ENCODE data around the gene SLC37A3.

The SLC37A3 gene

GRCh38 chr7:140400381-140400780, 2.1 kb upstream of the SLC37A3 start:
- no peak for DNase-seq (ENCODE audit: low read depth, low spot score)

- no peak for DNase-seq (ENCODE audit: low read depth, low spot score)
Observed at GRCh38 chr7:140398821-140399220, 491 bp upstream of the SLC37A3 start.

- no peak for DNase-seq (ENCODE audit: low read depth, low spot score)
Observed at GRCh38 chr7:140393756-140394306, 4.5 kb downstream of the SLC37A3 start.

GRCh38 chr7:140391634-140392033, 6.7 kb downstream of the SLC37A3 start:
- DNase-seq (ENCODE audit: low read depth, low spot score), result no peak

- DNase-seq (ENCODE audit: low read depth, low spot score), result no peak
Observed at GRCh38 chr7:140390466-140391190, 7.7 kb downstream of the SLC37A3 start.

GRCh38 chr7:140390034-140390433, 8.3 kb downstream of the SLC37A3 start:
- DNase-seq (ENCODE audit: low read depth, low spot score), result no peak

- no peak for DNase-seq (ENCODE audit: low read depth, low spot score)
Observed at GRCh38 chr7:140389445-140389844, 8.9 kb downstream of the SLC37A3 start.

GRCh38 chr7:140384894-140385545, 13.3 kb downstream of the SLC37A3 start:
- no peak for DNase-seq (ENCODE audit: low read depth, low spot score)

- DNase-seq (ENCODE audit: low read depth, low spot score), result no peak
Observed at GRCh38 chr7:140383954-140384713, 14.2 kb downstream of the SLC37A3 start.

- no peak for DNase-seq (ENCODE audit: low read depth, low spot score)
Observed at GRCh38 chr7:140375892-140376730, 22.2 kb downstream of the SLC37A3 start.

GRCh38 chr7:140375323-140375722, 23.0 kb downstream of the SLC37A3 start:
- no peak for DNase-seq (ENCODE audit: low read depth, low spot score)

GRCh38 chr7:140369294-140369693, 29.0 kb downstream of the SLC37A3 start:
- DNase-seq (ENCODE audit: low read depth, low spot score), result no peak

- DNase-seq (ENCODE audit: low read depth, low spot score), result no peak
Observed at GRCh38 chr7:140367528-140367927, 30.8 kb downstream of the SLC37A3 start.

GRCh38 chr7:140364819-140365218, 33.5 kb downstream of the SLC37A3 start:
- no peak for DNase-seq (ENCODE audit: low read depth, low spot score)

- no peak for DNase-seq (ENCODE audit: low read depth, low spot score)
Observed at GRCh38 chr7:140360697-140361229, 37.6 kb downstream of the SLC37A3 start.

GRCh38 chr7:140358412-140359051, 39.8 kb downstream of the SLC37A3 start:
- DNase-seq (ENCODE audit: low read depth, low spot score), result no peak

- DNase-seq (ENCODE audit: low read depth, low spot score), result no peak
Observed at GRCh38 chr7:140358024-140358411, 40.3 kb downstream of the SLC37A3 start.

- no peak for DNase-seq (ENCODE audit: low read depth, low spot score)
Observed at GRCh38 chr7:140350056-140350455, 48.3 kb downstream of the SLC37A3 start.

GRCh38 chr7:140349144-140349771, 49.1 kb downstream of the SLC37A3 start:
- no peak for DNase-seq (ENCODE audit: low read depth, low spot score)

Measured in activated naive CD8-positive, alpha-beta T cell treated with anti-CD3 and anti-CD28 coated beads, Interleukin-2, amount 50 U/mL, for 16 hours (primary cell).